SK-N-SH (cell line): ENCODE data around the gene EFTUD2. TPM values are rescaled to one million over a fixed set of nuclear protein-coding genes. Genes with fewer than 3 reads are reported as not detected.

Experiments
- CTCF ChIA-PET: fragments of 300-600, 350-600 bp; formaldehyde crosslinking; extraction: SDS; loops from one replicate; lab custom pipeline; 2021; lab: Yijun Ruan, JAX
- POLR2A ChIA-PET: fragments of 350-600 bp; sonication (Branson Sonifier 250); formaldehyde crosslinking; extraction: SDS; loops from one replicate; lab custom pipeline; 2020; ENCODE audit warnings: antibody characterized with exemption, inconsistent platforms; lab: Yijun Ruan, JAX
- DNase-seq: peaks from one replicate; pipeline ENCODE4 v3.0.0; 2012
- H2AFZ ChIP-seq: fragments of 200-600 bp; sonication (generic); 2 replicates; pipeline ENCODE4 v1.8.1; 2016; ENCODE audit warnings: antibody characterized with exemption, mild to moderate bottlenecking, low read depth
- H3F3A ChIP-seq: fragments of 200-600 bp; sonication (generic); replicated peaks from 2 replicates; pipeline ENCODE3; 2016; ENCODE audit warnings: antibody characterized with exemption, mild to moderate bottlenecking; ENCODE audit not compliant: insufficient read depth
- H3K27ac ChIP-seq, 2 experiments: fragments of 200-500 bp in 1 of 2; fragments of 200-600 bp in 1 of 2; sonication (Bioruptor generic) in 1 of 2; sonication (generic), shearing (Covaris generic) in 1 of 2; 2 replicates each; pipeline versions ENCODE4 v1.5.1 to v1.6.1; 2014 to 2016; ENCODE audit warnings: low read depth in 2 of 2, inconsistent platforms in 1 of 2, low read length in 1 of 2, mild to moderate bottlenecking in 1 of 2, mixed read lengths in 1 of 2
- H3K27me3 ChIP-seq: fragments of 200-600 bp; sonication (generic), shearing (Covaris generic); 2 replicates; pipeline ENCODE4 v1.6.1; 2016; ENCODE audit warnings: mixed run types; ENCODE audit not compliant: insufficient read depth
- H3K36me3 ChIP-seq, 2 experiments: fragments of 200-500 bp in 1 of 2; fragments of 200-600 bp in 1 of 2; sonication (Bioruptor generic) in 1 of 2; sonication (generic) in 1 of 2; replicated peaks in 1 of 2; 2 replicates each; pipeline versions ENCODE3 to v1.5.1; 2014 to 2016; ENCODE audit warnings: low read length in 1 of 2, mild to moderate bottlenecking in 1 of 2; ENCODE audit not compliant: insufficient read depth in 2 of 2, control insufficient read depth in 1 of 2
- H3K4me1 ChIP-seq, 2 experiments: fragments of 200-500 bp in 1 of 2; fragments of 200-600 bp in 1 of 2; sonication (Bioruptor generic) in 1 of 2; sonication (generic), shearing (Covaris generic) in 1 of 2; 2 replicates each; pipeline versions ENCODE4 v1.5.1 to v1.6.1; 2014 to 2016; ENCODE audit warnings: low read depth in 1 of 2, low read length in 1 of 2, mixed run types in 1 of 2; ENCODE audit not compliant: insufficient read depth in 2 of 2, control insufficient read depth in 1 of 2
- H3K4me2 ChIP-seq: fragments of 200-600 bp; sonication (generic), shearing (Covaris generic); 2 replicates; pipeline ENCODE4 v1.6.1; 2017; ENCODE audit warnings: mixed run types
- H3K4me3 ChIP-seq, 2 experiments: fragments of 200-500 bp in 1 of 2; fragments of 200-600 bp in 1 of 2; sonication (Bioruptor generic) in 1 of 2; sonication (generic), shearing (Covaris generic) in 1 of 2; 2 replicates each; pipeline versions ENCODE4 v1.5.1 to v1.8.1; 2014 to 2016; ENCODE audit warnings: low read depth in 2 of 2, inconsistent platforms in 1 of 2, low read length in 1 of 2, mild to moderate bottlenecking in 1 of 2, mixed read lengths in 1 of 2, moderate library complexity in 1 of 2
- H3K79me2 ChIP-seq: fragments of 200-600 bp; sonication (generic); 2 replicates; pipeline ENCODE4 v1.8.1; 2017; ENCODE audit warnings: mild to moderate bottlenecking; ENCODE audit not compliant: insufficient read depth
- H3K9ac ChIP-seq: fragments of 200-600 bp; sonication (generic); 2 replicates; pipeline ENCODE4 v1.6.1; 2017; ENCODE audit warnings: mixed run types
- H3K9me2 ChIP-seq: fragments of 200-600 bp; sonication (generic); 2 replicates; pipeline ENCODE4 v1.6.1; 2017; ENCODE audit warnings: mixed run types
- H3K9me3 ChIP-seq: fragments of 200-600 bp; sonication (generic); 2 replicates; pipeline ENCODE4 v1.6.1; 2017; ENCODE audit warnings: mixed run types, mild to moderate bottlenecking, moderate library complexity
- H4K20me1 ChIP-seq: fragments of 200-600 bp; sonication (generic); 2 replicates; pipeline ENCODE4 v1.6.1; 2017; ENCODE audit warnings: mild to moderate bottlenecking, mixed run types; ENCODE audit not compliant: insufficient read depth
- CHD2 ChIP-seq: fragments of 150-350 bp; IDR thresholded peaks from 2 replicates; pipeline ENCODE4 v1.6.1; 2018; ENCODE audit warnings: low read length; ENCODE audit not compliant: partially characterized antibody
- CTCF ChIP-seq: fragments of 200-600 bp; sonication (generic); IDR thresholded peaks from 2 replicates; pipeline ENCODE4 v1.6.1; 2017; ENCODE audit warnings: antibody characterized with exemption, mild to moderate bottlenecking, moderate library complexity
- ELF1 ChIP-seq: IDR thresholded peaks from 2 replicates; pipeline ENCODE4 v1.4.0; 2012
- EP300 ChIP-seq, 2 experiments: IDR thresholded peaks; 2 replicates each; pipeline versions ENCODE4 v1.4.0 to v1.6.1; 2012; ENCODE audit warnings: borderline replicate concordance in 1 of 2, low read depth in 1 of 2, low read length in 1 of 2
- EZH2phosphoT487 ChIP-seq: fragments of 200-600 bp; sonication (generic); IDR thresholded peaks from 2 replicates; pipeline ENCODE4 v1.6.1; 2017; ENCODE audit warnings: low read depth, mixed run types, mild to moderate bottlenecking, antibody characterized with exemption, moderate library complexity, borderline replicate concordance
- FOSL2 ChIP-seq: IDR thresholded peaks from 2 replicates; pipeline ENCODE4 v1.4.0; 2012; ENCODE audit warnings: low read depth, mild to moderate bottlenecking, moderate library complexity, borderline replicate concordance
- GABPA ChIP-seq: IDR thresholded peaks from 2 replicates; pipeline ENCODE4 v1.4.0; 2012; ENCODE audit warnings: low read depth, mild to moderate bottlenecking
- JUND ChIP-seq: IDR thresholded peaks from 2 replicates; pipeline ENCODE4 v1.4.0; 2012
- MEF2A ChIP-seq: IDR thresholded peaks from 2 replicates; pipeline ENCODE4 v1.4.0; 2012; ENCODE audit warnings: low read depth, borderline replicate concordance
- MXI1 ChIP-seq: IDR thresholded peaks from 2 replicates; pipeline ENCODE4 v1.6.1; 2012; ENCODE audit warnings: mild to moderate bottlenecking, low read depth, low read length, improper control_type of control experiment
- NFIC ChIP-seq: IDR thresholded peaks from 2 replicates; pipeline ENCODE4 v1.4.0; 2012; ENCODE audit warnings: borderline replicate concordance
- NRF1 ChIP-seq: IDR thresholded peaks from 2 replicates; pipeline ENCODE4 v1.6.1; 2012; ENCODE audit warnings: low read depth, mild to moderate bottlenecking, low read length
- PBX3 ChIP-seq: IDR thresholded peaks from 2 replicates; pipeline ENCODE4; 2012
- POLR2AphosphoS5 ChIP-seq: IDR thresholded peaks from 2 replicates; pipeline ENCODE4 v1.6.1; 2012; ENCODE audit warnings: low read depth, low read length
- RAD21 ChIP-seq: IDR thresholded peaks from 2 replicates; pipeline ENCODE4 v1.6.1; 2012; ENCODE audit warnings: mild to moderate bottlenecking, low read length
- REST ChIP-seq: IDR thresholded peaks from 2 replicates; pipeline ENCODE4 v1.6.1; 2012; ENCODE audit warnings: mild to moderate bottlenecking, low read depth, low read length, moderate library complexity
- RXRA ChIP-seq: IDR thresholded peaks from 2 replicates; pipeline ENCODE4 v1.4.0; 2012; ENCODE audit warnings: low read depth, mild to moderate bottlenecking, borderline replicate concordance
- SIN3A ChIP-seq: IDR thresholded peaks from 2 replicates; pipeline ENCODE4 v1.6.1; 2012; ENCODE audit warnings: low read depth, mild to moderate bottlenecking, low read length, moderate library complexity, borderline replicate concordance
- TEAD4 ChIP-seq: IDR thresholded peaks from 2 replicates; pipeline ENCODE4 v1.4.0; 2012; ENCODE audit warnings: mild to moderate bottlenecking, borderline replicate concordance; ENCODE audit not compliant: insufficient read depth
- USF1 ChIP-seq: IDR thresholded peaks from 2 replicates; pipeline ENCODE4 v1.4.0; 2012; ENCODE audit warnings: low read depth, borderline replicate concordance
- YY1 ChIP-seq: IDR thresholded peaks from 2 replicates; pipeline ENCODE4 v1.4.0; 2012; ENCODE audit warnings: low read depth, mild to moderate bottlenecking
- WGBS: methylation state at CpG from one replicate; pipeline ENCODE4 v1.1.6; 2017; ENCODE audit warnings: low lambda C conversion rate; 5-methylcytosine and 5-hydroxymethylcytosine counted together
- polyA plus RNA-seq, 3 experiments: library from polyadenylated mRNA; depleted of rRNA; stranded (reverse); fragments of >200 nt; gene quantifications; 2 replicates each; pipeline ENCODE4 v1.2.3, GENCODE V29; 2012

The EFTUD2 gene
- polyA plus RNA-seq, 1 of the 3 experiments (the other 2 are of a cell fraction) = 82.9 TPM

- WGBS = 82% methylated on average over 9 of the region's 9 CpGs
- no peak for DNase-seq
- Histone ChIP-seq H3K4me1 (no peaks in the 10 kb centered on the region), H3F3A (peaks cover 14% of the 10 kb centered on the region), H4K20me1 (0 out of 2 replicates have a peak, but pooled peaks cover 4% of the 10 kb centered on the region), H3K9ac (no peak overlapping the region), H3K9me3 (no peaks in the 10 kb centered on the region), H3K27ac (no peak overlapping the region), H3K27me3 (no peaks in the 10 kb centered on the region), H3K9me2 (no peaks in the 10 kb centered on the region), H3K36me3 (peaks cover 53 to 55% of the 10 kb centered on the region in 2 experiments), H3K79me2 (no peaks in the 10 kb centered on the region; the same call in 1 of the 2 replicates), H3K4me2 (no peak overlapping the region), H3K4me3 (no peak overlapping the region), H2AFZ (no peak overlapping the region)
- ChIA-PET POLR2A (no interaction called here), CTCF (interaction anchor here (0.9 to 13.9 kb wide), 3 partner anchors 6 to 96 kb away, joined by 3 to 324 read pairs (median 117); no protein-coding TSS in a partner anchor)
- TF ChIP-seq USF1 (no peak), FOSL2 (no peak), NFIC (no peak), SIN3A (no peak), MXI1 (no peak), NRF1 (no peak), EZH2phosphoT487 (no peak), JUND (no peak), CHD2 (no peak), RXRA (no peak), EP300 (IDR thresholded peaks at IDR 0.05; ENCODE audit: borderline replicate concordance in 1 of 2, low read depth in 1 of 2, low read length in 1 of 2) (no peak)
Observed at GRCh38 chr17:44872131-44872768, 27.0 kb downstream of the EFTUD2 start.

GRCh38 chr17:44871556-44871955 is 27.7 kb downstream of the EFTUD2 start:
- no peak overlapping the region for H3K27ac ChIP-seq
- 99% methylated on average over 11 of the region's 12 CpGs for WGBS
- no peaks in the 10 kb centered on the region for H3K27me3 ChIP-seq
- H3K4me3 ChIP-seq = no peak overlapping the region
- H3K36me3 ChIP-seq = peaks cover 51 to 58% of the 10 kb centered on the region in 2 experiments
- peaks cover 16% of the 10 kb centered on the region for H3F3A ChIP-seq
- H3K4me2 ChIP-seq = no peak overlapping the region
- no peaks in the 10 kb centered on the region for H4K20me1 ChIP-seq
- ChIA-PET CTCF (interaction anchor here (2.1 to 11.1 kb wide), 3 partner anchors 5 to 264 kb away, joined by 7 to 420 read pairs (median 117); partner anchors contain the start of gene ACBD4), POLR2A (no interaction called here)
- no peaks in the 10 kb centered on the region for H3K9me3 ChIP-seq
- H2AFZ ChIP-seq = no peak overlapping the region
- H3K9me2 ChIP-seq = no peaks in the 10 kb centered on the region
- no peaks in the 10 kb centered on the region for H3K4me1 ChIP-seq
- H3K79me2 ChIP-seq = no peaks in the 10 kb centered on the region; the same call in 1 of the 2 replicates
- H3K9ac ChIP-seq = no peak overlapping the region
- DNase-seq = no peak
- TF ChIP-seq NRF1 = no peak
- TF ChIP-seq RXRA = no peak
- TF ChIP-seq GABPA = no peak
- no peak for TF ChIP-seq EZH2phosphoT487
- no peak for TF ChIP-seq CHD2
- TF ChIP-seq ELF1 = no peak
- no peak for TF ChIP-seq REST
- TF ChIP-seq TEAD4 = no peak
- TF ChIP-seq RAD21 = no peak
- no peak for TF ChIP-seq PBX3
- no peak for TF ChIP-seq YY1
- no peak for TF ChIP-seq POLR2AphosphoS5
- TF ChIP-seq CTCF = no peak
- no peak for TF ChIP-seq JUND
- no peak for TF ChIP-seq MEF2A
